ENCODE data around the gene B9D2.
A peak's percentile ranks its signal among the peaks of the same experiment; 100 is the strongest.

B9D2 gene

GRCh38 chr19:41363371-41363752, 587 bp downstream of the B9D2 start:
- Histone ChIP-seq H2AFZ (ENCODE audit: low read depth, low read length) (peak overlapping the region; percentile 86), H3K9ac (ENCODE audit: low read depth, low read length) (peak overlapping the region; percentile 81), H3K9me3 (ENCODE audit: insufficient read depth, low read length, severe bottlenecking) (no peaks in the 10 kb centered on the region), H3K27me3 (ENCODE audit: insufficient read depth, low read length, poor library complexity) (no peaks in the 10 kb centered on the region), H3K36me3 (ENCODE audit: insufficient read depth, low read length) (peaks cover 6% of the 10 kb centered on the region), H3K27ac (ENCODE audit: low read length) (peak overlapping the region; percentile 99), H3K79me2 (ENCODE audit: insufficient read depth, low read length) (peaks cover 35% of the 10 kb centered on the region), H4K20me1 (ENCODE audit: insufficient read depth, low read length) (no peaks in the 10 kb centered on the region), H3K4me3 (ENCODE audit: low read depth in 1 of 2, low read length in 2 of 2) (peak overlapping the region; percentile 46 to 80; a peak in 3 of 4 replicates), H3K4me1 (ENCODE audit: insufficient read depth, low read length) (peaks cover 23% of the 10 kb centered on the region), H3K4me2 (ENCODE audit: insufficient read depth, low read length) (peak overlapping the region; percentile 94)
- TF ChIP-seq CTCF (IDR thresholded peaks at IDR 0.05; ENCODE audit: borderline replicate concordance, extremely low read depth, low read length, poor library complexity, severe bottlenecking) (no peak), EZH2 (IDR thresholded peaks at IDR 0.05; ENCODE audit: borderline replicate concordance, low read depth, low read length, severe bottlenecking) (no peak)
- DNase-seq (no peak), ATAC-seq (ENCODE audit: insufficient read depth, low read depth) (no peak)

- no peak for TF ChIP-seq CTCF (IDR thresholded peaks at IDR 0.05; ENCODE audit: borderline replicate concordance, extremely low read depth, low read length, poor library complexity, severe bottlenecking)
- no peak for TF ChIP-seq EZH2 (IDR thresholded peaks at IDR 0.05; ENCODE audit: borderline replicate concordance, low read depth, low read length, severe bottlenecking)
- 0 out of 2 replicates have a peak overlapping the region, but pooled peaks have one; percentile 94 for H3K4me2 ChIP-seq (ENCODE audit: insufficient read depth, low read length)
- no peak for DNase-seq
- no peak for ATAC-seq (ENCODE audit: insufficient read depth, low read depth)
- no peak overlapping the region for H3K4me3 ChIP-seq (ENCODE audit: low read depth in 1 of 2, low read length in 2 of 2)
- no peak overlapping the region for H3K27ac ChIP-seq (ENCODE audit: low read length)
- no peaks in the 10 kb centered on the region; the same call in 1 of the 2 replicates for H4K20me1 ChIP-seq (ENCODE audit: insufficient read depth, low read length)
- no peaks in the 10 kb centered on the region for H3K9me3 ChIP-seq (ENCODE audit: insufficient read depth, low read length, severe bottlenecking)
- no peak overlapping the region for H2AFZ ChIP-seq (ENCODE audit: low read depth, low read length)
- H3K79me2 ChIP-seq (ENCODE audit: insufficient read depth, low read length), result peaks cover 35% of the 10 kb centered on the region
- H3K36me3 ChIP-seq (ENCODE audit: insufficient read depth, low read length), result peaks cover 6% of the 10 kb centered on the region
- H3K9ac ChIP-seq (ENCODE audit: low read depth, low read length), result 0 out of 2 replicates have a peak overlapping the region, but pooled peaks have one; percentile 81
- H3K27me3 ChIP-seq (ENCODE audit: insufficient read depth, low read length, poor library complexity), result no peaks in the 10 kb centered on the region
- H3K4me1 ChIP-seq (ENCODE audit: insufficient read depth, low read length), result peaks cover 23% of the 10 kb centered on the region
Observed at GRCh38 chr19:41362143-41362847, 1.7 kb downstream of the B9D2 start.

- no peak for ATAC-seq (ENCODE audit: insufficient read depth, low read depth)
Observed at GRCh38 chr19:41359741-41360140, 4.2 kb downstream of the B9D2 start.

More at GRCh38 chr19:41359741-41360140, 4.2 kb downstream of the B9D2 start:
- Histone ChIP-seq H3K9me3 (ENCODE audit: insufficient read depth, low read length, severe bottlenecking) (no peaks in the 10 kb centered on the region), H3K4me2 (ENCODE audit: insufficient read depth, low read length) (no peak overlapping the region), H2AFZ (ENCODE audit: low read depth, low read length) (no peak overlapping the region), H3K27ac (ENCODE audit: low read length) (no peak overlapping the region), H3K36me3 (ENCODE audit: insufficient read depth, low read length) (peaks cover 6% of the 10 kb centered on the region), H3K27me3 (ENCODE audit: insufficient read depth, low read length, poor library complexity) (no peaks in the 10 kb centered on the region), H3K4me1 (ENCODE audit: insufficient read depth, low read length) (peaks cover 18% of the 10 kb centered on the region), H3K79me2 (ENCODE audit: insufficient read depth, low read length) (peaks cover 22% of the 10 kb centered on the region), H4K20me1 (ENCODE audit: insufficient read depth, low read length) (peaks cover 4% of the 10 kb centered on the region; the same call in 1 of the 2 replicates), H3K4me3 (ENCODE audit: low read depth in 1 of 2, low read length in 2 of 2) (no peak overlapping the region), H3K9ac (ENCODE audit: low read depth, low read length) (no peak overlapping the region)
- DNase-seq, result no peak
- TF ChIP-seq CTCF (IDR thresholded peaks at IDR 0.05; ENCODE audit: borderline replicate concordance, extremely low read depth, low read length, poor library complexity, severe bottlenecking), result no peak
- no peak for TF ChIP-seq EZH2 (IDR thresholded peaks at IDR 0.05; ENCODE audit: borderline replicate concordance, low read depth, low read length, severe bottlenecking)
